ENCODE measurements around the gene CCAR1.
"Not testable (repeated sequence)": the region's sequence is repeated elsewhere in the genome, so short reads cannot be mapped to it uniquely, and the experiment has no call there.

Gene CCAR1

GRCh38 chr10:68742397-68742796, 21.4 kb downstream of the CCAR1 start:
- no peak for DNase-seq (ENCODE audit: low read depth)
- TF ChIP-seq CTCF (conservative IDR thresholded peaks at IDR 0.05; ENCODE audit: low read depth, low read length): no peak
- H3K4me3 ChIP-seq (ENCODE audit: low read depth, low read length): no peak overlapping the region

- no peak for TF ChIP-seq CTCF (conservative IDR thresholded peaks at IDR 0.05; ENCODE audit: low read depth, low read length)
- no peak for DNase-seq (ENCODE audit: low read depth)
- H3K4me3 ChIP-seq (ENCODE audit: low read depth, low read length): no peak overlapping the region
Observed at GRCh38 chr10:68752711-68753350, 31.8 kb downstream of the CCAR1 start.

GRCh38 chr10:68756246-68756645, 35.2 kb downstream of the CCAR1 start:
- TF ChIP-seq CTCF (conservative IDR thresholded peaks at IDR 0.05; ENCODE audit: low read depth, low read length): no peak
- no peak overlapping the region for H3K4me3 ChIP-seq (ENCODE audit: low read depth, low read length)
- no peak for DNase-seq (ENCODE audit: low read depth)

- H3K4me3 ChIP-seq (ENCODE audit: low read depth, low read length): no peak overlapping the region
- no peak for TF ChIP-seq CTCF (conservative IDR thresholded peaks at IDR 0.05; ENCODE audit: low read depth, low read length)
- no peak for DNase-seq (ENCODE audit: low read depth)
Observed at GRCh38 chr10:68756766-68757165, 35.7 kb downstream of the CCAR1 start.

GRCh38 chr10:68759223-68759863, 38.3 kb downstream of the CCAR1 start:
- no peak for TF ChIP-seq CTCF (conservative IDR thresholded peaks at IDR 0.05; ENCODE audit: low read depth, low read length)
- H3K4me3 ChIP-seq (ENCODE audit: low read depth, low read length): no peak overlapping the region
- DNase-seq (ENCODE audit: low read depth): no peak

GRCh38 chr10:68759967-68760366, 38.9 kb downstream of the CCAR1 start:
- DNase-seq (ENCODE audit: low read depth): no peak
- no peak for TF ChIP-seq CTCF (conservative IDR thresholded peaks at IDR 0.05; ENCODE audit: low read depth, low read length)
- no peak overlapping the region for H3K4me3 ChIP-seq (ENCODE audit: low read depth, low read length)

- not testable (repeated sequence) for H3K4me3 ChIP-seq (ENCODE audit: low read depth, low read length); DNase-seq (ENCODE audit: low read depth)
Observed at GRCh38 chr10:68767407-68767806, 46.4 kb downstream of the CCAR1 start.

Measured in choroid plexus epithelial cell (primary cell).